HepG2 (cell line): ENCODE results near the gene IFNA6. TPM values are rescaled to one million over a fixed set of nuclear protein-coding genes. Genes with fewer than 3 reads are reported as not detected.

ENCODE experiments used
- ATAC-seq: fragments of 200-7000 bp; cut with Tn5 transposase; 3 replicates; pipeline ENCODE4 v1.9.1; 2020; ENCODE audit warnings: mild to moderate bottlenecking, moderate library complexity
- BruUV-seq: library from RNA; stranded (reverse); fragments of 400-500 nt; replicated peaks from 2 replicates; lab custom pipeline; 2021; lab: Mats Ljungman, UMichigan
- CTCF ChIA-PET: fragments of 300-600 bp; formaldehyde crosslinking; extraction: SDS; loops from one replicate; lab custom pipeline; 2021; ENCODE audit warnings: low total read pairs, inconsistent platforms, low intra/inter-chr PET ratio; lab: Yijun Ruan, JAX
- POLR2A ChIA-PET: fragments of 350-600 bp; sonication (Branson Sonifier 250); formaldehyde crosslinking; loops from one replicate; lab custom pipeline; 2020; ENCODE audit warnings: antibody characterized with exemption, inconsistent platforms; lab: Yijun Ruan, JAX
- DNase-seq: peaks from one replicate; pipeline ENCODE4 v3.0.0-alpha.2; 2015; ENCODE audit warnings: low spot score
- FAIRE-seq: peaks from 3 replicates; lab custom pipeline; 2011; peaks lifted over from hg19 to GRCh38; lab: Jason Lieb, UNC
- H2AFZ ChIP-seq: one replicate; pipeline ENCODE4 v1.6.1; 2011; ENCODE audit warnings: low read length, inconsistent platforms
- H3K27ac ChIP-seq: fragments of 300-600 bp; 3 replicates; pipeline ENCODE4 v1.8.0; 2011; ENCODE audit warnings: mixed run types, mild to moderate bottlenecking, mixed read lengths, low read length, inconsistent platforms; ENCODE audit not compliant: insufficient read depth; ENCODE audit errors: extremely low read length
- H3K27me3 ChIP-seq, 2 experiments: fragments of 200-600 bp in 1 of 2; 2 replicates in 1 of 2; 3 replicates in 1 of 2; pipeline versions ENCODE4 v1.6.0 to v1.8.0; 2011; ENCODE audit warnings: low read length in 2 of 2, mild to moderate bottlenecking in 2 of 2, moderate library complexity in 2 of 2, inconsistent platforms in 1 of 2; ENCODE audit not compliant: insufficient read depth in 2 of 2, control insufficient read depth in 1 of 2
- H3K36me3 ChIP-seq, 2 experiments: fragments of 200-600 bp in 1 of 2; replicated peaks in 1 of 2; 2 replicates in 1 of 2; 3 replicates in 1 of 2; pipeline versions ENCODE4 v1.5.1 to v1.8.0; 2011; ENCODE audit warnings: low read length in 2 of 2, inconsistent platforms in 1 of 2; ENCODE audit not compliant: insufficient read depth in 2 of 2, control insufficient read depth in 1 of 2
- H3K4me1 ChIP-seq: 2 replicates; pipeline ENCODE4 v1.5.1; 2012; ENCODE audit warnings: low read length, inconsistent platforms; ENCODE audit not compliant: insufficient read depth
- H3K4me2 ChIP-seq: 2 replicates; pipeline ENCODE4 v1.6.0; 2011; ENCODE audit warnings: low read depth, low read length, inconsistent platforms
- H3K4me3 ChIP-seq, 3 experiments: fragments of 200-600 bp in 1 of 3; sonication (generic), shearing (Covaris generic) in 1 of 3; replicated peaks in 1 of 3; 2 replicates each; pipeline ENCODE4 v1.5.1; 2011 to 2016; ENCODE audit warnings: low read length in 3 of 3, inconsistent platforms in 2 of 3, low read depth in 2 of 3, mild to moderate bottlenecking in 2 of 3, control low read depth in 1 of 3, mixed read lengths in 1 of 3; ENCODE audit not compliant: insufficient read depth in 1 of 3
- H3K79me2 ChIP-seq: one replicate; pipeline ENCODE4 v1.6.1; 2011; ENCODE audit warnings: low read length, inconsistent platforms; ENCODE audit not compliant: insufficient read depth
- H3K9ac ChIP-seq: 2 replicates; pipeline ENCODE4 v1.6.0; 2011; ENCODE audit warnings: mild to moderate bottlenecking, low read depth, low read length, inconsistent platforms; ENCODE audit not compliant: insufficient read depth
- H3K9me3 ChIP-seq: 2 replicates; pipeline ENCODE4 v1.5.1; 2012; ENCODE audit warnings: mild to moderate bottlenecking, low read length
- H4K20me1 ChIP-seq: 2 replicates; pipeline ENCODE4 v1.6.0; 2011; ENCODE audit warnings: inconsistent platforms, mild to moderate bottlenecking, low read length, moderate library complexity; ENCODE audit not compliant: insufficient read depth
- GATAD2A ChIP-seq: IDR thresholded peaks from 2 replicates; pipeline ENCODE4 v1.6.1; 2016
- HES4 ChIP-seq: sonication (generic); formaldehyde crosslinking; IDR thresholded peaks from 2 replicates; pipeline ENCODE4 v1.9.0; 2021; ENCODE audit warnings: mild to moderate bottlenecking, missing genetic modification reagents, borderline replicate concordance
- MAFG ChIP-seq: sonication (generic); formaldehyde crosslinking; IDR thresholded peaks from 2 replicates; pipeline ENCODE4 v1.5.1; 2020; ENCODE audit warnings: mild to moderate bottlenecking, missing genetic modification reagents
- MXD4 ChIP-seq: IDR thresholded peaks from 2 replicates; pipeline ENCODE4 v1.6.1; 2016; ENCODE audit warnings: mild to moderate bottlenecking, missing biosample characterization, missing genetic modification reagents
- SCMH1 ChIP-seq: sonication (generic); formaldehyde crosslinking; IDR thresholded peaks from 2 replicates; pipeline ENCODE4 v1.9.0; 2021; ENCODE audit warnings: missing genetic modification reagents, mild to moderate bottlenecking, borderline replicate concordance
- ZNF350 ChIP-seq: sonication (generic); formaldehyde crosslinking; IDR thresholded peaks from 2 replicates; pipeline ENCODE4 v1.4.0; 2020; ENCODE audit warnings: mild to moderate bottlenecking, low read depth, missing genetic modification reagents, borderline replicate concordance
- ZNF562 ChIP-seq: sonication (generic); formaldehyde crosslinking; IDR thresholded peaks from 2 replicates; pipeline ENCODE4 v1.8.0; 2022; ENCODE audit warnings: missing genetic modification reagents, borderline replicate concordance
- WGBS: methylation state at CpG from one replicate; pipeline ENCODE4 v1.1.6; 2017; ENCODE audit warnings: low lambda C conversion rate; 5-methylcytosine and 5-hydroxymethylcytosine counted together
- in situ Hi-C: cut with HindIII; loops from 2 replicates; pipeline ENCODE4 v1.10.0; 2017; ENCODE audit warnings: low pct_unique_long_range_greater_than_20kb; ENCODE audit not compliant: extremely low pct_ligation_motif_present
- intact Hi-C: fragments of 100-400 bp; cut with micrococcal nuclease; formaldehyde crosslinking; loops from one replicate; pipeline ENCODE4 v1.10.0; 2022; ENCODE audit not compliant: unreplicated experiment
- polyA plus RNA-seq, 8 experiments: library from polyadenylated mRNA; depleted of rRNA in 3 of 8; stranded (reverse) in 7 of 8; unstranded in 1 of 8; fragments of >200 nt; fragmentation: Illumina TruSeq in 4 of 8; extraction: Trizol in 4 of 8; gene quantifications; 2 replicates each; pipeline versions ENCODE4 v1.2.1 to v1.2.3, GENCODE V29; 2011 to 2016; ENCODE audit warnings: low read depth in 4 of 8, missing spikeins in 1 of 8, mixed read lengths in 1 of 8; ENCODE audit not compliant: insufficient read depth in 1 of 8
- total RNA-seq, 5 experiments: library from RNA; depleted of rRNA; stranded (reverse); fragments of >200 nt; fragmentation: Illumina TruSeq; extraction: Trizol; gene quantifications; 2 replicates each; pipeline ENCODE4 v1.2.3, GENCODE V29; 2016; ENCODE audit warnings: low read depth in 1 of 5
- TF ChIP-seq, protein P1 (sequence below): IDR thresholded peaks from 2 replicates; pipeline ENCODE4 v1.6.1; 2018; ENCODE audit warnings: missing genetic modification reagents
- TF ChIP-seq, protein P2 (sequence below): sonication (generic); formaldehyde crosslinking; conservative IDR thresholded peaks from 2 replicates; pipeline ENCODE4 v1.4.0; 2020; ENCODE audit warnings: missing genetic modification reagents

IFNA6 gene
- total and polyA plus RNA-seq, 2 of the 13 experiments (the other 11 are each of a cell fraction or from before 2014, with no cell fraction given): not detected

DNA sequence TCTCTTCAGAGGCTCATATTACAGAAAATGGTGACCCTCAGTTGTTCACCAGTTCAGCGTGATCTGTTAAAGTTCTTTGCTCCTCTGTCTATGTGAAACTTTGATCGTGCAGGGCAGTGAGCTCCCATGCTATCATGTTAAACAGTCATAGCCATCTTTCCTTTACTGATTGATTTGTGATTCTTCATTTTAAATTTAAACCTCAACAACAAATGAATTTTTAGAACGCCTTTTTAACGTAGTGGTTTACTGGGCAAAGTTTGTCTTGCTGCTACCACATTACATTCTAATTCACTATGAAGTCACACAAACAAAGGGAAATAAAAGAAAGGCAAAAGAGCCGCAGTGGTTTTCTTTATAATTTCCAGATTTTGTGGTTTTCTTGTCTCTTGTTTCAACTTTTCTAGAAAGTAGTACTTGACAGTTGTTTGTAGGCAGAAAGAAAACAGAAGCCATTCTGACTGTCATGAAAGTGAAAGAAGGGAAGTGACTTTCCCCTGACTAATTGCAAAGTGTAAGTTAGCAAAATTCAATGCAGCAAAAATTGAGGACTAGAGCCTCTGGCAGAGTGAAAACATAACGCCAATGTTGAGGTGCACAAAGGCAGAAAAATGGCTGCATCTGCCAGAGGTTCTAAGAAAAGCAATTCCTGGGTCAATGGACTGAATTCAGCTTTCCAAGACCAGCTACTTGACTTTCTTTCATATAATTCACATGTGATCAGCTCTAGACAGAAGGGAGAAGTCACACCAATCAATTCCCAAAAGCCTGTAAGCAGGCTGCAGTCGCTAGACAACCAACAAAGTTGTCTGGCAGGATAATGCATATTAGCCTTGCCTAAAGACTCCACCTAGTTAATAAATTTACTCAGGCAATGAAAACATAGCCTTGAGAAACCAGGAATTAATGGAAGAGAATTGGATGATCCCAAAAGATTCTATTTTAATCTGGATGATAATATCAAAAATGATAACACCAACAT, 7.1 kb upstream of the IFNA6 start:
- Histone ChIP-seq H3K9me3 (no peaks in the 10 kb centered on the region), H3K27me3 (no peaks in the 10 kb centered on the region), H3K4me2 (no peak overlapping the region), H3K9ac (no peak overlapping the region), H3K36me3 (no peaks in the 10 kb centered on the region), H3K79me2 (no peaks in the 10 kb centered on the region), H3K27ac (no peak overlapping the region), H3K4me3 (no peak overlapping the region), H4K20me1 (no peaks in the 10 kb centered on the region), H2AFZ (no peak overlapping the region), H3K4me1 (no peaks in the 10 kb centered on the region)
- POLR2A ChIA-PET: no interaction called here
- no peak for DNase-seq
- in situ Hi-C loops: no loop called here
- no peak for ATAC-seq
- intact Hi-C loops: no loop called here
- WGBS: 9% methylated on average over 7 of the region's 7 CpGs
- CTCF ChIA-PET: no interaction called here
- TF ChIP-seq GATAD2A (CRISPR knock-in tag) (no peak), ZNF350 (CRISPR knock-in tag) (no peak), MAFG (CRISPR knock-in tag) (no peak), ZNF562 (CRISPR knock-in tag) (no peak), HES4 (CRISPR knock-in tag) (no peak), SCMH1 (CRISPR knock-in tag) (no peak), MXD4 (CRISPR knock-in tag) (no peak)
- TF ChIP-seq, protein P1, sequence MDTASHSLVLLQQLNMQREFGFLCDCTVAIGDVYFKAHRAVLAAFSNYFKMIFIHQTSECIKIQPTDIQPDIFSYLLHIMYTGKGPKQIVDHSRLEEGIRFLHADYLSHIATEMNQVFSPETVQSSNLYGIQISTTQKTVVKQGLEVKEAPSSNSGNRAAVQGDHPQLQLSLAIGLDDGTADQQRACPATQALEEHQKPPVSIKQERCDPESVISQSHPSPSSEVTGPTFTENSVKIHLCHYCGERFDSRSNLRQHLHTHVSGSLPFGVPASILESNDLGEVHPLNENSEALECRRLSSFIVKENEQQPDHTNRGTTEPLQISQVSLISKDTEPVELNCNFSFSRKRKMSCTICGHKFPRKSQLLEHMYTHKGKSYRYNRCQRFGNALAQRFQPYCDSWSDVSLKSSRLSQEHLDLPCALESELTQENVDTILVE (CRISPR knock-in tag): no peak
- TF ChIP-seq, protein P2, sequence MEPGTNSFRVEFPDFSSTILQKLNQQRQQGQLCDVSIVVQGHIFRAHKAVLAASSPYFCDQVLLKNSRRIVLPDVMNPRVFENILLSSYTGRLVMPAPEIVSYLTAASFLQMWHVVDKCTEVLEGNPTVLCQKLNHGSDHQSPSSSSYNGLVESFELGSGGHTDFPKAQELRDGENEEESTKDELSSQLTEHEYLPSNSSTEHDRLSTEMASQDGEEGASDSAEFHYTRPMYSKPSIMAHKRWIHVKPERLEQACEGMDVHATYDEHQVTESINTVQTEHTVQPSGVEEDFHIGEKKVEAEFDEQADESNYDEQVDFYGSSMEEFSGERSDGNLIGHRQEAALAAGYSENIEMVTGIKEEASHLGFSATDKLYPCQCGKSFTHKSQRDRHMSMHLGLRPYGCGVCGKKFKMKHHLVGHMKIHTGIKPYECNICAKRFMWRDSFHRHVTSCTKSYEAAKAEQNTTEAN (CRISPR knock-in tag): no peak
- no TSS peak for BruUV-seq
- FAIRE-seq: no peak
